ENCODE data around the gene GP2. TPM values are rescaled to one million over a fixed set of nuclear protein-coding genes. Genes with fewer than 3 reads are reported as not detected.
"Not testable (repeated sequence)": the region's sequence is repeated elsewhere in the genome, so short reads cannot be mapped to it uniquely, and the experiment has no call there.

GP2 gene
- polyA plus RNA-seq, 1 donor (not counting 4 experiments of a cell fraction or from before 2014, with no cell fraction given): not detected

DNA sequence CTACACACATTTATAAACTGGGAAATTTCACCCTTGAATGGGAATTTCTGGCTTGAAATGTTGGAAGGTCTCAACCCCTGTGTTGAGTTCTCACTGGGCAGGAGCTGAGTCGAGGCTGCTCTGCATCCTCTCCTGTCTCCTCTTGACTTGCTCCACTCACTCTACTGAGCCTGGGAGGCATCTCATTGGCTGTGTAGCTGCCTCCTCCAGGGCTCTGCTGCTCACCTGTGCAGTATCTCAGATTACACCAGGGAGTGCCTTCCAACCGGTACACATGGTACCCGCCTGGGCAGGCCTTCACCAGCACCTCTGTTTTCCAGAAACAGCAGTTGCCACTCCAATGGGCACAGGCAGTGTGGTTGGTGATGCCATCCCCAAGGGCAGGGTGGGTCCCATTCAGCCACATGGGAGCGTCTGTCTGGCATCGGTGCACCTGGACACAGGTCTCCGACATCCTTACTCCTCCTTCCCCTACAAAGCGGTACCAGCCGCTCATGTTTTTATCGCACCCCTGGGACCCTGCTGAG lies 3.7 kb downstream of the GP2 start:
- FAIRE-seq (no peak), DNase-seq (ENCODE audit: low read depth, low spot score) (no peak)
- no peak overlapping the region for H3K4me3 ChIP-seq (ENCODE audit: control insufficient read depth in 2 of 3, extremely low read depth in 1 of 3, insufficient read depth in 2 of 3, low read depth in 1 of 3, low read length in 3 of 3)
- no peaks in the 10 kb centered on the region for H3K27me3 ChIP-seq (ENCODE audit: control insufficient read depth, extremely low read depth, insufficient read depth, low read length)
- dilution Hi-C loops (cut with MboI; ENCODE audit: extremely low pct_ligation_motif_present, low sequenced_read_pairs): no loop called here
- no peak overlapping the region for H3K9ac ChIP-seq (ENCODE audit: control insufficient read depth, extremely low read depth, insufficient read depth, low read length)
- no peaks in the 10 kb centered on the region for H3K79me2 ChIP-seq (ENCODE audit: control insufficient read depth, insufficient read depth, low read length)
- no peak overlapping the region for H3K27ac ChIP-seq (ENCODE audit: control insufficient read depth, insufficient read depth, low read length)
- TF ChIP-seq EZH2 (IDR thresholded peaks at IDR 0.05; ENCODE audit: low read length): no peak
- no peaks in the 10 kb centered on the region for H4K20me1 ChIP-seq (ENCODE audit: control insufficient read depth, extremely low read depth, insufficient read depth, low read length)
- H3K9me1 ChIP-seq (ENCODE audit: control insufficient read depth, extremely low read depth, insufficient read depth, low read length): no peaks in the 10 kb centered on the region
- no peaks in the 10 kb centered on the region for H3K36me3 ChIP-seq (ENCODE audit: control insufficient read depth in 2 of 2, extremely low read depth in 1 of 2, insufficient read depth in 2 of 2, low read length in 2 of 2)
- no peak overlapping the region for H2AFZ ChIP-seq (ENCODE audit: control insufficient read depth, low read length)
- peaks cover 2% of the 10 kb centered on the region for H3K9me3 ChIP-seq (ENCODE audit: control insufficient read depth, low read depth, low read length)
- no peak overlapping the region for H3K4me2 ChIP-seq (ENCODE audit: control insufficient read depth, extremely low read depth, insufficient read depth, low read depth, low read length)
- no peaks in the 10 kb centered on the region for H3K4me1 ChIP-seq (ENCODE audit: control insufficient read depth, extremely low read depth, insufficient read depth, low read length)

DNA sequence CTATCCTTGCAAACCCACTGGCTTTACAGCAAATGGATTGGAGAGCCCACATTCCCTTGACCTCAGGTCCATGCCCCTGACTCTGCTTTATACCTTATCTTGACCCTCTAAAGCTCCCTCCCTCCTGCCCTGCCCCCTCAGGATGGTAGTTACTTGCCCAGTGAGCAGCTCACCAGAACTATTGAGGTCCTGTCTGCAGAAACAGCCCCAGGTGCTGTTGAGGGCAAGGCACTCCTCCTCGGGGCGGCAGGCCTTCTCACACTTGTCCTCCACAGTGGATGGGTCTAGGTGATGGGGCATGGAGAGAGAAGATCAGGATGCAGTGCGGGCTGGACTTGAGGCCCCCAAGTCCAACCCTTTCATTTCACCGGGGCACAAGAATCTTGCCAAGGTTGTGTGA lies 4.6 kb downstream of the GP2 start:
- Histone ChIP-seq H3K9me1 (ENCODE audit: control insufficient read depth, extremely low read depth, insufficient read depth, low read length) (no peaks in the 10 kb centered on the region), H3K36me3 (ENCODE audit: control insufficient read depth in 2 of 2, extremely low read depth in 1 of 2, insufficient read depth in 2 of 2, low read length in 2 of 2) (no peaks in the 10 kb centered on the region), H3K9ac (ENCODE audit: control insufficient read depth, extremely low read depth, insufficient read depth, low read length) (no peak overlapping the region), H3K4me2 (ENCODE audit: control insufficient read depth, extremely low read depth, insufficient read depth, low read depth, low read length) (no peak overlapping the region), H3K79me2 (ENCODE audit: control insufficient read depth, insufficient read depth, low read length) (no peaks in the 10 kb centered on the region), H3K27ac (ENCODE audit: control insufficient read depth, insufficient read depth, low read length) (no peak overlapping the region), H3K9me3 (ENCODE audit: control insufficient read depth, low read depth, low read length) (peaks cover 2% of the 10 kb centered on the region), H2AFZ (ENCODE audit: control insufficient read depth, low read length) (no peak overlapping the region), H4K20me1 (ENCODE audit: control insufficient read depth, extremely low read depth, insufficient read depth, low read length) (no peaks in the 10 kb centered on the region), H3K27me3 (ENCODE audit: control insufficient read depth, extremely low read depth, insufficient read depth, low read length) (no peaks in the 10 kb centered on the region), H3K4me1 (ENCODE audit: control insufficient read depth, extremely low read depth, insufficient read depth, low read length) (no peaks in the 10 kb centered on the region), H3K4me3 (ENCODE audit: control insufficient read depth in 2 of 3, extremely low read depth in 1 of 3, insufficient read depth in 2 of 3, low read depth in 1 of 3, low read length in 3 of 3) (no peak overlapping the region)
- dilution Hi-C loops (cut with MboI; ENCODE audit: extremely low pct_ligation_motif_present, low sequenced_read_pairs): no loop called here
- TF ChIP-seq CTCF (optimal IDR thresholded peaks at IDR 0.05 in 1 of 3, IDR thresholded peaks at IDR 0.05 in 1 of 3, conservative IDR thresholded peaks at IDR 0.05 in 1 of 3; ENCODE audit: extremely low read depth in 1 of 3, insufficient read depth in 2 of 3, low read length in 3 of 3) (no peak), EZH2 (IDR thresholded peaks at IDR 0.05; ENCODE audit: low read length) (no peak)
- DNase-seq (ENCODE audit: low read depth, low spot score) (no peak), FAIRE-seq (no peak)

DNA sequence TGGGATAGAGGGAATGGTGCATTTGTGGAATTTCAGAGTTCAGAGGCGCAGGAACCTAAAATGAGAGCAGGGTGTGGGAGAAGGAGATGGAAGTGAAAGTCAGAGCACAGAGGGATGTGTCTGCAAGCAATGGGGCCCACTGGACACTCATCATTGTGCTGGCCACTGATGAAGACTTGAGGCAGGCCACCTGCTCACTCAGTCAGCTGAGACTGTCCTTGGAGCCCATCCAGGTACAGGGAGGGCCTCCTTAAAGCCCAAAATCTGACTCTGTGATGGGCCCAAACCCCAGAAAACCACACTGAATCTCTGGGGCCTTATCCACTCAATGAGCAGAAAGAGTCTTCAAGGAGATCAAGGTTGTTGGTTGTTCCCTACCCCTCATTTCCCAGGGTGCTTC lies 5.6 kb downstream of the GP2 start:
- H3K9ac ChIP-seq (ENCODE audit: control insufficient read depth, extremely low read depth, insufficient read depth, low read length): no peak overlapping the region
- DNase-seq (ENCODE audit: low read depth, low spot score) (no peak), FAIRE-seq (no peak)
- dilution Hi-C loops (cut with MboI; ENCODE audit: extremely low pct_ligation_motif_present, low sequenced_read_pairs): no loop called here
- no peak overlapping the region for H3K4me3 ChIP-seq (ENCODE audit: control insufficient read depth in 2 of 3, extremely low read depth in 1 of 3, insufficient read depth in 2 of 3, low read depth in 1 of 3, low read length in 3 of 3)
- H2AFZ ChIP-seq (ENCODE audit: control insufficient read depth, low read length): no peak overlapping the region
- H3K9me3 ChIP-seq (ENCODE audit: control insufficient read depth, low read depth, low read length): no peaks in the 10 kb centered on the region
- no peaks in the 10 kb centered on the region for H3K27me3 ChIP-seq (ENCODE audit: control insufficient read depth, extremely low read depth, insufficient read depth, low read length)
- no peaks in the 10 kb centered on the region for H3K9me1 ChIP-seq (ENCODE audit: control insufficient read depth, extremely low read depth, insufficient read depth, low read length)
- H3K79me2 ChIP-seq (ENCODE audit: control insufficient read depth, insufficient read depth, low read length): no peaks in the 10 kb centered on the region
- no peak for TF ChIP-seq CTCF (optimal IDR thresholded peaks at IDR 0.05 in 1 of 3, IDR thresholded peaks at IDR 0.05 in 1 of 3, conservative IDR thresholded peaks at IDR 0.05 in 1 of 3; ENCODE audit: extremely low read depth in 1 of 3, insufficient read depth in 2 of 3, low read length in 3 of 3)
- TF ChIP-seq EZH2 (IDR thresholded peaks at IDR 0.05; ENCODE audit: low read length): no peak
- H3K27ac ChIP-seq (ENCODE audit: control insufficient read depth, insufficient read depth, low read length): no peak overlapping the region
- no peaks in the 10 kb centered on the region for H3K36me3 ChIP-seq (ENCODE audit: control insufficient read depth in 2 of 2, extremely low read depth in 1 of 2, insufficient read depth in 2 of 2, low read length in 2 of 2)
- no peaks in the 10 kb centered on the region for H4K20me1 ChIP-seq (ENCODE audit: control insufficient read depth, extremely low read depth, insufficient read depth, low read length)
- H3K4me2 ChIP-seq (ENCODE audit: control insufficient read depth, extremely low read depth, insufficient read depth, low read depth, low read length): no peak overlapping the region
- H3K4me1 ChIP-seq (ENCODE audit: control insufficient read depth, extremely low read depth, insufficient read depth, low read length): no peaks in the 10 kb centered on the region

GRCh38 chr16:20321051-20321450 lies 6.3 kb downstream of the GP2 start:
- H3K4me3 ChIP-seq (ENCODE audit: control insufficient read depth in 2 of 3, extremely low read depth in 1 of 3, insufficient read depth in 2 of 3, low read depth in 1 of 3, low read length in 3 of 3); dilution Hi-C loops (cut with MboI; ENCODE audit: extremely low pct_ligation_motif_present, low sequenced_read_pairs); H3K4me1 ChIP-seq (ENCODE audit: control insufficient read depth, extremely low read depth, insufficient read depth, low read length); H3K9me1 ChIP-seq (ENCODE audit: control insufficient read depth, extremely low read depth, insufficient read depth, low read length); H3K36me3 ChIP-seq (ENCODE audit: control insufficient read depth in 2 of 2, extremely low read depth in 1 of 2, insufficient read depth in 2 of 2, low read length in 2 of 2); H3K9me3 ChIP-seq (ENCODE audit: control insufficient read depth, low read depth, low read length); H3K27me3 ChIP-seq (ENCODE audit: control insufficient read depth, extremely low read depth, insufficient read depth, low read length); H3K79me2 ChIP-seq (ENCODE audit: control insufficient read depth, insufficient read depth, low read length); H3K4me2 ChIP-seq (ENCODE audit: control insufficient read depth, extremely low read depth, insufficient read depth, low read depth, low read length); H2AFZ ChIP-seq (ENCODE audit: control insufficient read depth, low read length); H3K27ac ChIP-seq (ENCODE audit: control insufficient read depth, insufficient read depth, low read length); DNase-seq (ENCODE audit: low read depth, low spot score); H3K9ac ChIP-seq (ENCODE audit: control insufficient read depth, extremely low read depth, insufficient read depth, low read length); FAIRE-seq; H4K20me1 ChIP-seq (ENCODE audit: control insufficient read depth, extremely low read depth, insufficient read depth, low read length): not testable (repeated sequence)

Data from keratinocyte (primary cell).